CD4-positive, alpha-beta memory T cell (primary cell): ENCODE results near the gene VAV2. TPM values are rescaled to one million over a fixed set of nuclear protein-coding genes. Genes with fewer than 3 reads are reported as not detected.
A peak's percentile ranks its signal among the peaks of the same experiment; 100 is the strongest.

Experiments used
- CTCF ChIA-PET: fragments of 350-600 bp; sonication (Branson Sonifier 250); formaldehyde crosslinking; loops from one replicate; lab custom pipeline; 2021; ENCODE audit warnings: inconsistent platforms; ENCODE audit not compliant: partially characterized antibody; lab: Charles Lee
- POLR2A ChIA-PET: fragments of 350-600 bp; sonication (Branson Sonifier 250); formaldehyde crosslinking; loops from one replicate; lab custom pipeline; 2021; ENCODE audit not compliant: partially characterized antibody; lab: Charles Lee
- DNase-seq, 5 donors: peaks; one replicate each; pipeline versions ENCODE4 v3.0.0 to v3.0.0-alpha.2; 2020 to 2022; ENCODE audit warnings: mixed read lengths in 1 of 5
- H3K27ac ChIP-seq: one replicate; pipeline ENCODE4 v1.7.0; 2013; ENCODE audit warnings: low read depth, low read length
- H3K27me3 ChIP-seq: 2 replicates; pipeline ENCODE4 v1.7.0; 2013; ENCODE audit warnings: mild to moderate bottlenecking, low read length, moderate library complexity; ENCODE audit not compliant: insufficient read depth
- H3K36me3 ChIP-seq: 2 replicates; pipeline ENCODE4 v1.7.0; 2013; ENCODE audit warnings: mild to moderate bottlenecking, low read length, moderate library complexity; ENCODE audit not compliant: insufficient read depth
- H3K4me1 ChIP-seq: 2 replicates; pipeline ENCODE4 v1.7.0; 2013; ENCODE audit warnings: mild to moderate bottlenecking, low read length, moderate library complexity; ENCODE audit not compliant: insufficient read depth
- H3K4me3 ChIP-seq, 2 donors: one replicate each; pipeline ENCODE4 v1.7.0; 2013; ENCODE audit warnings: low read length in 2 of 2, mild to moderate bottlenecking in 1 of 2
- H3K9me3 ChIP-seq, 2 donors: one replicate each; pipeline ENCODE4 v1.7.0; 2013; ENCODE audit warnings: low read length in 2 of 2, control low read depth in 1 of 2; ENCODE audit not compliant: control insufficient read depth in 1 of 2
- H3K27ac Mint-ChIP-seq, 7 donors: one replicate each; pipeline ENCODE4 v1.8.0; 2020 to 2021; ENCODE audit warnings: mixed read lengths in 7 of 7, mild to moderate bottlenecking in 6 of 7, inconsistent platforms in 3 of 7, moderate library complexity in 3 of 7
- H3K27me3 Mint-ChIP-seq, 2 donors: one replicate each; pipeline ENCODE4 v1.8.0; 2020 to 2021; ENCODE audit warnings: mixed read lengths in 2 of 2
- H3K36me3 Mint-ChIP-seq, 2 donors: one replicate each; pipeline ENCODE4 v1.8.0; 2020 to 2021; ENCODE audit warnings: mixed read lengths in 2 of 2, inconsistent platforms in 1 of 2, mild to moderate bottlenecking in 1 of 2
- H3K4me1 Mint-ChIP-seq, 4 donors: one replicate each; pipeline ENCODE4 v1.8.0; 2020 to 2021; ENCODE audit warnings: mixed read lengths in 4 of 4, mild to moderate bottlenecking in 1 of 4
- H3K4me3 Mint-ChIP-seq, 8 donors: one replicate each; pipeline ENCODE4 v1.8.0; 2020 to 2021; ENCODE audit warnings: mixed read lengths in 8 of 8, mild to moderate bottlenecking in 7 of 8, moderate library complexity in 6 of 8, inconsistent platforms in 3 of 8
- H3K9me3 Mint-ChIP-seq, 8 donors: one replicate each; pipeline ENCODE4 v1.8.0; 2020 to 2021; ENCODE audit warnings: mixed read lengths in 8 of 8, mild to moderate bottlenecking in 5 of 8, inconsistent platforms in 3 of 8, moderate library complexity in 1 of 8
- intact Hi-C: fragments of 100-400 bp; cut with micrococcal nuclease; formaldehyde crosslinking; loops from one replicate; pipeline ENCODE4 v1.15.1; 2023
- polyA plus RNA-seq, 2 donors: library from polyadenylated mRNA; unstranded; fragments of 300-500 nt; fragmentation: Illumina TruSeq; gene quantifications; one replicate each; pipeline ENCODE4 v1.2.3, GENCODE V29; 2021
- total RNA-seq, 2 experiments: library from RNA; stranded (reverse); gene quantifications; one replicate each; pipeline ENCODE4 v1.2.3, GENCODE V29; 2021

The VAV2 gene
- total and polyA plus RNA-seq, 4 experiments from 2014 or later, result 0.26 to 3.0 (median 1.0) TPM

GRCh38 chr9:133819923-133820322 lies 172.2 kb downstream of the VAV2 start:
- H3K4me3 ChIP-seq, result no peak overlapping the region
- Mint-ChIP-seq H3K36me3 (no peaks in the 10 kb centered on the region), H3K9me3 (no peaks in the 10 kb centered on the region), H3K4me3 (no peak overlapping the region), H3K27ac (no peak overlapping the region), H3K4me1 (no peaks in the 10 kb centered on the region), H3K27me3 (no peaks in the 10 kb centered on the region)
- no peak overlapping the region for H3K27ac ChIP-seq
- DNase-seq, result no peak
- H3K4me1 ChIP-seq, result no peaks in the 10 kb centered on the region
- ChIA-PET POLR2A (no interaction called here), CTCF (no interaction called here)
- no peaks in the 10 kb centered on the region for H3K27me3 ChIP-seq
- H3K9me3 ChIP-seq, result no peaks in the 10 kb centered on the region
- intact Hi-C loops, result no loop called here
- H3K36me3 ChIP-seq, result no peaks in the 10 kb centered on the region

GRCh38 chr9:133818444-133818843 lies 173.7 kb downstream of the VAV2 start:
- Mint-ChIP-seq H3K36me3 (no peaks in the 10 kb centered on the region), H3K27me3 (no peaks in the 10 kb centered on the region), H3K4me1 (no peaks in the 10 kb centered on the region), H3K4me3 (no peak overlapping the region), H3K27ac (no peak overlapping the region), H3K9me3 (no peaks in the 10 kb centered on the region)
- CTCF ChIA-PET, result no interaction called here
- H3K9me3 ChIP-seq, result no peaks in the 10 kb centered on the region
- H3K27me3 ChIP-seq, result no peaks in the 10 kb centered on the region
- no peak for DNase-seq
- no peak overlapping the region for H3K27ac ChIP-seq
- H3K36me3 ChIP-seq, result no peaks in the 10 kb centered on the region
- H3K4me1 ChIP-seq, result no peaks in the 10 kb centered on the region
- intact Hi-C loops, result no loop called here
- no peak overlapping the region for H3K4me3 ChIP-seq
- POLR2A ChIA-PET, result no interaction called here

- Histone ChIP-seq H3K27ac (no peak overlapping the region), H3K27me3 (no peaks in the 10 kb centered on the region), H3K4me3 (no peak overlapping the region), H3K9me3 (no peaks in the 10 kb centered on the region), H3K36me3 (no peaks in the 10 kb centered on the region), H3K4me1 (no peaks in the 10 kb centered on the region)
- no peaks in the 10 kb centered on the region for H3K36me3 Mint-ChIP-seq
- no peaks in the 10 kb centered on the region for H3K27me3 Mint-ChIP-seq
- H3K9me3 Mint-ChIP-seq, result peaks cover 0 to 2% (median 0%) of the 10 kb centered on the region in 8 donors
- POLR2A ChIA-PET, result no interaction called here
- H3K4me3 Mint-ChIP-seq, result no peak overlapping the region
- DNase-seq, result no peak
- H3K27ac Mint-ChIP-seq, result no peak overlapping the region
- H3K4me1 Mint-ChIP-seq, result no peaks in the 10 kb centered on the region
- intact Hi-C loops, result no loop called here
- CTCF ChIA-PET, result no interaction called here
Measured at GRCh38 chr9:133815781-133816180, 176.3 kb downstream of the VAV2 start.

- H3K36me3 ChIP-seq, result no peaks in the 10 kb centered on the region
- no peak overlapping the region for H3K27ac ChIP-seq
- DNase-seq, result no peak
- peaks cover 0 to 2% (median 0%) of the 10 kb centered on the region in 8 donors for H3K9me3 Mint-ChIP-seq
- H3K9me3 ChIP-seq, result no peaks in the 10 kb centered on the region
- no peaks in the 10 kb centered on the region for H3K36me3 Mint-ChIP-seq
- H3K27me3 ChIP-seq, result no peaks in the 10 kb centered on the region
- no peak overlapping the region for H3K4me3 Mint-ChIP-seq
- no peaks in the 10 kb centered on the region for H3K4me1 Mint-ChIP-seq
- ChIA-PET POLR2A (no interaction called here), CTCF (no interaction called here)
- no peaks in the 10 kb centered on the region for H3K27me3 Mint-ChIP-seq
- intact Hi-C loops, result no loop called here
- no peaks in the 10 kb centered on the region for H3K4me1 ChIP-seq
- peak overlapping the region in 1 of 7 donors; percentile 42 for H3K27ac Mint-ChIP-seq
- no peak overlapping the region for H3K4me3 ChIP-seq
Measured at GRCh38 chr9:133814586-133815208, 177.4 kb downstream of the VAV2 start.

GRCh38 chr9:133813749-133814585 lies 178.2 kb downstream of the VAV2 start:
- Mint-ChIP-seq H3K4me3 (no peak overlapping the region), H3K27me3 (no peaks in the 10 kb centered on the region), H3K36me3 (no peaks in the 10 kb centered on the region), H3K4me1 (no peaks in the 10 kb centered on the region), H3K27ac (no peak overlapping the region), H3K9me3 (peaks cover 0 to 2% (median 0%) of the 10 kb centered on the region in 8 donors)
- intact Hi-C loops, result no loop called here
- ChIA-PET CTCF (no interaction called here), POLR2A (no interaction called here)
- no peak for DNase-seq
- no peaks in the 10 kb centered on the region for H3K36me3 ChIP-seq
- no peaks in the 10 kb centered on the region for H3K27me3 ChIP-seq
- H3K27ac ChIP-seq, result no peak overlapping the region
- H3K9me3 ChIP-seq, result no peaks in the 10 kb centered on the region
- H3K4me3 ChIP-seq, result no peak overlapping the region
- no peaks in the 10 kb centered on the region for H3K4me1 ChIP-seq

- H3K9me3 Mint-ChIP-seq, result peaks cover 0 to 2% (median 0%) of the 10 kb centered on the region in 8 donors
- ChIA-PET CTCF (no interaction called here), POLR2A (no interaction called here)
- Histone ChIP-seq H3K4me3 (no peak overlapping the region), H3K27me3 (no peaks in the 10 kb centered on the region), H3K27ac (no peak overlapping the region), H3K4me1 (no peaks in the 10 kb centered on the region), H3K36me3 (no peaks in the 10 kb centered on the region), H3K9me3 (no peaks in the 10 kb centered on the region)
- no peak overlapping the region for H3K27ac Mint-ChIP-seq
- no peaks in the 10 kb centered on the region for H3K4me1 Mint-ChIP-seq
- no peaks in the 10 kb centered on the region for H3K36me3 Mint-ChIP-seq
- no peak overlapping the region for H3K4me3 Mint-ChIP-seq
- no peak for DNase-seq
- H3K27me3 Mint-ChIP-seq, result no peaks in the 10 kb centered on the region
- intact Hi-C loops, result no loop called here
Measured at GRCh38 chr9:133812941-133813748, 179.0 kb downstream of the VAV2 start.
